Muscle of back (tissue), 11 donors: Measurements from ENCODE around the gene CPA1. TPM values are rescaled to one million over a fixed set of nuclear protein-coding genes. Genes with fewer than 3 reads are reported as not detected.
A peak's percentile ranks its signal among the peaks of the same experiment; 100 is the strongest.

Experiments
- DNase-seq, 3 donors: peaks; one replicate each; pipeline versions ENCODE4 v3.0.0 to v3.0.0-alpha.2; 2013
- polyA plus RNA-seq, 10 donors: library from polyadenylated mRNA; unstranded; fragments of 120-200 nt; gene quantifications; one replicate each; pipeline ENCODE4 v1.2.1, GENCODE V29; 2013; ENCODE audit not compliant: insufficient read length in 10 of 10

CPA1 gene
- polyA plus RNA-seq, 10 donors: 1.6 to 5.1 (median 3.8) TPM

DNA sequence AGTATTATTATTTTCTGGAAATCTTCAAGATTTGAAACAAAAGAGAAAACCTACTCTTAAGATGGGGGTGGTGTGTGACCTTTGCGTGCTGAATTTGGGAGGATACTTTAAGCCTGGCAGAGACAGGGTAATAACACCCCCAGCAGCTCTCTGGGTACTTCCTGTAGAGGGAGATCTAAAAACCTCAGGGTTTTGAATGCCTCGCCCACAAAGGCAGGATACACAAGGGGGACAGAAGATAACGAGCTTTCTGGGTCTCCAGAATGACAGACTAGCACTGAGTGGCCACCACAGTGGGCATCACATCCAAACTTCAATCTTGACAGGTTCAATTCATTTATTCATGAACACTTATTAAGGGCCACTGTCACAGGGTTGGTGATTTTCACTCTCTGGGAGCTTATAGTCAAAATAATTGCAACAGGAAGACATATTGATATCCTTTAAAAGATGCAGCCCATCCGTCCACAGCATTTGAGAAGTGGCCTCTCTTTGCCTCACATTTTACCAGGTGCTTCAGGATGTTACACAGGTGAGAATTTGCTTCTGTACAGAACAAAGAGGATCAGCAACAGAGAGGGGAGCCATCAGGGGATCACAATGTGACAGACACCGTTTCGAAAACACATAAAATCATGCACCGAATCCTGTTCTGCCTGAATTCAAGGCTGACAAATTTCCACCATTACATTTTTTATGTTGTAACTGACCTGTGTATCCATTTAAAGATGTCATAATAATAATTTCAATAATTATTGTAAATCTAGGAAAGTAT lies 14.3 kb downstream of the CPA1 start:
- peak in 1 of 3 donors; percentile 33 for DNase-seq

DNA sequence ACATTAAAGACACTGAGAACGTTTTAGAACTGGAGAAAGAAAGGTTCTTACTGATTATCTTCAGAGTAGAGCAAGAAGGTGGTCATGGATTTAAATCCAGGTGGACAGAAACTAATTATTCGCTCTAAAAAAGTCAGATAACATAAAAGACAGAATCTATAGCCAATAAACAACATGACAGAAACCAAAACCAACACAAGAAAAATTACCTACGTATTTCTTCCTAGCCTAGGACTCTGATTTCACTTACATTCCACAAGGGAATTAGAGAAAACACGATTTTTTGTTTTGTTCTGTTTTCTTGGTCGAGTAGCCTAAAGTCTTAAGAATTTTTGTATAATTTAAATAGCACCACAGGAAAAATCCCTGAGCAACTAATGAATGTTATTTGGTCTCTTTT lies 15.1 kb downstream of the CPA1 start:
- DNase-seq: peak in 1 of 3 donors; percentile 48

DNA sequence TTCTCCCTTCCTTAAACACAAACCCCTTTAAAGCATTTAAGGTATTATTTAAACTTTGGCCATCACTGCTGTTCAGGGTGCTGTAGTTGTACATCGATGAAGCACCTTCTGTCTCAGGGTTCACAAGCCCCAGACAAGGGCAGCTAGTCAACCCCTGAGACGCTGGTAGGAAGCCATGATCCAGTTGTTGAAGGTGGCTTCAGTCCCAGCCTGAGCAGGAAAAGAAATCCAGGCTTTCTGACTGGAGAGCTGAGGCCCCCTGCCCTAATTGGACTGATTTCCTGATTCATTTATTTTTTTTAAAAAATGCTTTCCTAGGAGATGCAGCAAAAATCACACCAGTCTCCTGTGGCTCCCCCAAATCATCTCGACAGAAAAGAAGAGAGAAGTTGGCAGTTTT lies 15.8 kb downstream of the CPA1 start:
- DNase-seq: peak in 2 of 3 donors; percentile 55 to 81

DNA sequence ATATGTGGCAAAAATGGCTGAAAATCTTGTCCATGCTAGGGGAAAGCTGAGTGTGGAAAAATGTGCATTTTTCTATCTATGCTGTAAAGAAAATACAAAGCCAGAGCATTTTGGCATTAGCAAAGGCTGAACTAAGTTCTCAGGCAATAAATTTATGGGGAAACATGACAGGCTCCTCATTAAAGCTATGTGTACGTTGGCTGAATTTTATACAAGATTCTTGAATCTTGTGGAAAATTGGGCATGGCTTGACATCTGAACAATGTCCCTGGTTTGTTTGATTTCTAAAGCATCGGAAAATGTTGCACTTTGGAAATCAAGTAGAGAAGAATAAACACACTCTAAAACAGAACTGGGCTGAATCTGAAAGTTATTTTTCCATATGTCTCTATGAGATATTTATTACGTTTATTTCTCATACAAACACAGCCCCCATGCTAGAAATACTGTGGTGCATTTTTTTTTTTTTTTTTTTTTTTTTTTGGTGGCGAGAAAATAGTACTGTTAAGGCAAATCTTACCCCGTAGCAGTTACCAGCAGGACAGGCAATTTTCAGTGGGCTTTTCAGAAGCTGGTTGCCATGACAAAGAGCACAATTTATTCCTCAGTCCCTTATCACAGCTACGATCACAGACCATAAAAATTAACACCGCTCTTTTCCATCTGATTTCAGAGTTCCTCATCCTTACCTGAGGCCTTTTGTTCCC lies 16.9 kb downstream of the CPA1 start:
- DNase-seq: peak in 2 of 3 donors; percentile 73 to 89

DNA sequence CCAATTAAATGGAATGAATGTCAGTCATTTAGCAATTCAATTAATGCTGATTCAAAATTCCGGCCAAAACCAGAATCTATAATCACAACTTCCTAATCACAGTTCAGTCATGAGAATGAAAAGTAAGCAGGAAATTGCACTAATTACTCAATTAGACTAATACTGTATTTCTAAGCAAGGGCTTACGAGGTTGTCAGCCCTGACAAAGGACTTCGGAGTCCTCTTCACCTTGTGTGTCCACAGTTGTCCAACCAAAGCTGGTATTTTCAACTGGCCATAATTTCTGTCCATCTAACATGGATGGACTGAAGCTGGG lies 17.4 kb downstream of the CPA1 start:
- DNase-seq: no peak

DNA sequence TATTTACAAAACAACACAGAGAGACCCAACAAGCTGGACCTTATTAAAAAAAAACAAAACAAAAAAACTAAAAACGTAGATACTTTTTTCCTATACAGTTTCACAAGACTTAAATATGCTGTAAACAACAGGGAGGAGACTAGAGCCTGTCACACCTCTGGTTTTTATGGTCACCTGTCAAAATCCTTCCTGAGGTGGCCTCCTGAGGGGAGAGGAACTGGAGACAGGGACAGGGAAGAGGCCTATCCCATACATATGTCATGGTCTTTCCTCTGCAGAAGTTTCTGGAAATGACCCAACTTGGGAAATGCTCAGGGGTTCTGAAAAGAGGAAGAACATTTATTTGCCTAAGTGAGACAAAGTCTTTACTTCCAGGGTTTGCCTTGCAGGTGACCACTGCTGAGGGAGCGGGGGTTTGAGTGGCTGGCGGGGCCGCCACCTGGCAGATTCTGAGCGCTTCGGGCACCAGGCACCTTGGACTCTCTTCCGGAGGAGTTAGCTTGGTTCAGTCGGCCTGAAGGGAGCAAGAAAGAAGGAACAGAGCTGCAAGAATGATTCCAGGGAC lies 18.3 kb downstream of the CPA1 start:
- peak in 1 of 3 donors; percentile 62 for DNase-seq

DNA sequence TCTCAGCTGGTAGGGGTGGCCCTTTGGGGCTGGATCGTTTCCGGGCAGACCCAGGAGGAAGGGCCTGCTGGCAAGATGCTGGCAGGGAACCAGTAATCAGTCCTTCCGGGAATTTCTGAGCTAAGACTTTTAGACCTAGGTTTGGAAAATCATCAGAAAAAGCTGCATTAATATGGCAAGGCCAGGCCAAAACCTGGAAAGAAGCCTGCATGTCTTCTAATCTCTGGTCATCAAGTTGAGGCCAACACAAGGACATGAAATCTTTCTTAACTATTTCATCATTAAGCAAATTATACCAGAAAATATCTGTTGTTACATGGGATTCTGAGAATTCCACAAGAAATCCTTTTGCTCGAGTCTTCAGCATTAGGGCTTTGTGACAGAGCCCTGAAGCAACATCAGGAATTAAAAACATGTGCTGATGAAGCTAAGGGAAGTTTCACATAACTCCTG lies 19.9 kb downstream of the CPA1 start:
- DNase-seq: peak in 2 of 3 donors; percentile 66 to 68

DNA sequence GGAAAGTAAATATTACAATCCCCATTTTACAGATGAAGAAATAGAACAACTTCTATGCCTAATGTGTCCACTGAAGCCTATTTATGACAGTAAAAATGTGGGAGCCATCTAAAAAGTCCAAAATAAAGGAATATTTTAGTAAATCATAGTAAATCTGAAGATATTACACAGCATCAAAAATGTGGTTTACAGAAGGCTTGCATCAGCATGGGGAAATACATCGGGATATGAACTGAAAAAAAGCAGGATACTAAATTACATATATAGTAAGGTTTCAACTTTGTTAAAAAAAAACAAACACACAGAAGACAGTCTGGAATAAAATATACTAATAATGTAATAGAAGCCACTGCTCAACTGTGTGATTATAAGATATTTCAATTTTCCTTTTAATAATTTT lies 20.8 kb downstream of the CPA1 start:
- DNase-seq: peak in 1 of 3 donors; percentile 15

DNA sequence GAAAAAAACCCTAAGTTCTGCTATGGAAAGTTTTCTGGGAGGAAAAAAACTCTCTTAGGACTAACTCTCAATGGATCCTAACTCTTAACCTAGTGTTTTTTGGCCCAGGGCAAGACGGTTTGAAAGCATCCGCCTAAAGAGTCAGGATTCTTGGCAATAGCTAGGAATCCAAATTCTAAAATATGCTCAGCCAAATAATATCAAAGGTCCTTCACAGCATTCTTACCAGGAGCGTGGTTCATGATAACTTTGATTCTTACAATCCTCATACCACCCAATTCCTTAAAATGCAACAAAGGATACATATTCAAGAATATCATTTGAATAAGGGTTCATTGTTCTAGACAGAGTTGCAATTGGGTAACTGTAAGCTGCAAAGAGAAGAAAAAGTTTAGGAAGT lies 21.3 kb downstream of the CPA1 start:
- DNase-seq: peak in 1 of 3 donors; percentile 52

DNA sequence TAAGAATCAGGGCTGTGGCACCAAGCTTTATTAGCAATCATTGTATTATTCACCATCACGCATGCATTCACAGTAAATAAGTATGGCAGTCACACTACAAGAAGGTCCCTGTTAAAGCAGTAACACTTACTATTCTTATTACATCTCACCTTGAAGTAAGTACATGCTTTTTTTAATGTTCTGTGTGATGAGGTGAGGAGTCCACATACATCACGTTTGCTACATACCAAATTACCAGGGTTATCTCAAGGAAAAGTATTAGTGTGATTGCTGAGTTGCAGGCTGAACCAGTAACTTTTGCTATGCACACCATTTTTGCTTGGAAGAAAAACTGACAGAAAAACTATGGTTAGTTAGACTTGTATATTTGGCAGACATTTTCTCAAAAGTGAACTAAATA lies 24.7 kb downstream of the CPA1 start:
- DNase-seq: no peak

DNA sequence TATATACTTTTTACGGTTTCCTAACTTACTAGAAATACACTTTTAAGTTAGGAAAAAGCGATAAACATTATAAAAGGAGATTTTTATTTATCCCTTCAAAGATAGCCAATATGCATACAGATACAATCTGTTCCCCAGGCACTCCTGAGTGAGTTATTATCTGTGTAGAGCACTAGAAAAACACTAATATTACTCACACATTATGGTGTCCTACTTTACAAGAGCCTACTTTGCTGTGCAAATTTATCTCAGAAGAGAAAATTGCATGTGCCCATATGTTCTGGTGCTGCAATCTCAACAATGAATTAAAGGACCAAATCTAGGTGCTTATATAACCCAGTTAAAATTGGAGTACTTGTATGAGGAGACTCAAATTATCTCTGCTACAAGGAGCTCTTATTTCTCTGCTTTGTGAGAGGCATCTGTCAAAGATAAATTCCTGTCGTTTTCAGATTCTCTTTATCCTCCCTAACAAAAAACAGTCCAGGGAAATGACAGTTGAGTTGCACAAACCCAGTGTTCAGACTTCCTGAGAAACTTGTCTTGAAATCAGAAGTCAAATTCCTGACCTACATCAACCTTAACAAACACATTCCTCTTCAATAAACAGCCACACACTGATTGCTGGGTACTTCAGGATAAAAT lies 28.9 kb downstream of the CPA1 start:
- DNase-seq: peak in 1 of 3 donors; percentile 13

DNA sequence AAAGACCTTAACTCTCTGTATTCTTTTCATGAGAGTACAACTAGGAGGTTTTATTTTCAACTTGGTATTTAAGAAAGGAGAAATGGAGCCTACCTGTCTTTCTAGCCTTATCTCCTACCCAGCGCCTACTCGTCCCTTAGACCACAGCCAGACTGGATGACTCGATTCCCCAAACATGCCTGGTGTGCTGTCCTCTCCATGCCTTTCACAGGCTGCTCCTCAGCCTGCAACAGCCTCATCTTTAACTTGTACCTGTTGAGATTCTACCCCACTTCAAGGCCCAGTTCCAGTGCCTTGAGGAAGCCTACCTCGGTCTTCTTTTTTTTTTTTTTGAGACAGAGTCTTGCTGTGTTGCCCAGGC lies 29.4 kb downstream of the CPA1 start:
- no peak for DNase-seq

DNA sequence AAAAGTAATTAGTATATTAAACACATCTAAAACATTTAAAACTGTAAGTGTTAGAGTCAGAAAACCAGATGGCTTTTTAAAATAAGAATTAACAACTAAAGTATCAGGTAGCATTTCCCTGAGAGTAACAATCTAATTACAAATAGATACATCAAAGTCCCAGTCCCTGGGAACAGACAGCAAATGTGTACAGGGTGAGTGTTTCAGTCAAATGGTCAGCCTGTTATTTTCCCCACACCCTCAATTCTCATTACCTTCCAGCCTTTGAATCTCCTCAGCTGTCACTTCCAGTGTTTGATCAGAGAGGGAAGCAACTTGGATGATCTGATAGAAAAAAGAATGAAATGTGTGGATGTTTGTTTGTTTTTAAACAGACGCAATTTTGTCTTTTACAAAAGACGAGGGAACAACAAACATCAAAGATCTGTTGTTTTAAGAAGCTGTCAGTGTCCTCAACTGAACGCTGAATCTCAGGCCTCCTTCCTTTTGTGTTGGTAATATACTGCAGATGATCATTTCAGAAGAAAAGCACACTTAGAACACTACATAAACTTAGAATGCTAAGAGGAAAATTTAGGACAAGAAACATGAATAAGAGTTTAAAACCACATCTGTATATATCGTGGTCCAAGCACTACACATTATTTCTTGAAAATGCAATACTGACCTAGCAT lies 30.7 kb downstream of the CPA1 start:
- DNase-seq: peak in 1 of 3 donors; percentile 7

DNA sequence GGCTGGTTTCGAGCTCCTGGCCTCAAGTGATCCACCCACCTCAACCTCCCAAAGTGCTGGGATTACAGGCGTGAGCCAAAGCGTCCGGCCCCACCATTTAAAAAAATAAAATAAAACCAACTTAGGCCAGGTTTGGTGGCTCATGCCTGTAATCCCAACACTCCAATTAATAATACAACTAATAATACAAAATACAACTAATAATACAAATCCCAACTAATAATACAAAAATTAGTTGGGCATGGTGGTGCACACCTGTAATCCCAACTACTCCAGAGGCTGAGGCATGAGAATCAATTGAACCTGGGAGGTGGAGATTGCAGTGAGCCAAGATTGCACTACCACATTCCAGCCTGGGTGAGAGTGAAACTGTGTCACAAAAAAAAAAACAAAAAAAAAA lies 32.9 kb downstream of the CPA1 start:
- no peak for DNase-seq

DNA sequence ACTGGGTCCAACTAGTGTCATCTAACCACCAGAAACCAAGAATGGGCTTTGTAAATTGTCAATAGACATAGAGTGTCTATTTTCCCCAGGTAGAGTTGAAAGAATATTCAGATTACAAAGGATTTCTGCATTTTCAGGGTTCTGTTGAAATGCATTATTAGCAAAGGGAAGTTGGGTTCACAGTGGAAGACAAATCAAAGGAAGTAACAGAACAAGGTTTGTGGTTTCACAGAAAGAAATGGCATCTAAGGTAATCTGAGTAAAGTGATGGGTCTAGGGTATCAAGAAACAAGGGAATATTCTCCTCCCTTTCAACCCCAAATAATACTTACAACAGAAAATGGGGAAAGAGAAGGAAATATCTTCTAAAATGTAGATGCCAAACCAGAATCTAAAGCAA lies 34.7 kb downstream of the CPA1 start:
- DNase-seq: no peak

DNA sequence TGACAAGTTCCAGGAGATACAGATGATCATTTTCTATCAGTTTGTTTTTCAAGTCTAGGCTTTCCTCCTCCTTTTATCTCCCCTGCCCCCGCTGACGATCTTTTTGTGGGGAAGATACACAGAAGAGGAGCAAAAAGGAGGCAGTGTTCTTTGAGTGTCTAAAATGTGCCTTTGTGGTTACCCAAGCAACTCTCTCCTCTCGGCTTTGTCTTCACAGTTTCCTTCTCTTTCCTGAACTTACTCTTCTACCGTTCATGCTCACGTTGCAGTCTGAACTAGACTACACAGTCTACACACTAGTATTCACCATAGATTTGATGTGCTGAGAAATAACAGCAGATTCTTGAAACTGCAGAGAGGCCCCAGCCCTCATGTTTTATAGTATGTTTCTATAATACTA lies 36.9 kb downstream of the CPA1 start:
- DNase-seq: peak in 1 of 3 donors; percentile 51

DNA sequence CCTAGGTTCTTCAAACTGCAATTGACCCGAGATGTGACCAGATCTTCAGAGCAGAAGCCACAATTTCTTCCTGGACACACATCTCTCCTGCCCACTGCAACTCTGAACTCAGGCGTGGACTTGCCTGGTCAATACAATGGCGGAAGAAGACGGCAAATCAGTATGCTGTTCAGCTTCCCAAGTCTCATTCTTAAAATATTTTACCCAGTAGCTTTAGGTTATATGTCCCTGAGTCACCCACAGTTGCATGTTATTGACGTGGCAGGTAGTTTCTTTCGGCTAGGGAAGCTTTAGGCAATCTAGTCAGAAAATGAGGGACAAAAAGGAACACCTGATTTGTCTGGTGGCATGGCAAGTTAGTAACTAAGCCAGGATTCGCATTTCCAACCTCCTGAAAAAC lies 38.0 kb downstream of the CPA1 start:
- DNase-seq: no peak

DNA sequence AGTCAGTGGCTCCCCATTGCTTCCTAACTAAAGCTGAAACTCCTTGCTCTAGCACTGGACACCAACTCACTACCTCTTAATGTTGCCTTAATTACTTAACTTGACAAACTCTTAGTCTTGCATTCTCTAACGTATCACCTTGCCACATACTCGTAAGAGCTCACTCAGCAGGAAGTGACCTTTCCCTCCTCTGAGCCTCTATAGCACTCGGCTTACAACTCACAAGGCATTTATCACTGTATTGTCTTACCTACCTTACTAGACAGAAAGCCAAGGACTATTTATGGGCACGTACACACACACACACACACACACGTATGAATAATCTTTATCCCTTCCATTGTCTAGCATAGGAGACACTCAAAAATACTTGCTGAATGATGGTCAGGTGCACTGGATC lies 39.4 kb downstream of the CPA1 start:
- DNase-seq: no peak

DNA sequence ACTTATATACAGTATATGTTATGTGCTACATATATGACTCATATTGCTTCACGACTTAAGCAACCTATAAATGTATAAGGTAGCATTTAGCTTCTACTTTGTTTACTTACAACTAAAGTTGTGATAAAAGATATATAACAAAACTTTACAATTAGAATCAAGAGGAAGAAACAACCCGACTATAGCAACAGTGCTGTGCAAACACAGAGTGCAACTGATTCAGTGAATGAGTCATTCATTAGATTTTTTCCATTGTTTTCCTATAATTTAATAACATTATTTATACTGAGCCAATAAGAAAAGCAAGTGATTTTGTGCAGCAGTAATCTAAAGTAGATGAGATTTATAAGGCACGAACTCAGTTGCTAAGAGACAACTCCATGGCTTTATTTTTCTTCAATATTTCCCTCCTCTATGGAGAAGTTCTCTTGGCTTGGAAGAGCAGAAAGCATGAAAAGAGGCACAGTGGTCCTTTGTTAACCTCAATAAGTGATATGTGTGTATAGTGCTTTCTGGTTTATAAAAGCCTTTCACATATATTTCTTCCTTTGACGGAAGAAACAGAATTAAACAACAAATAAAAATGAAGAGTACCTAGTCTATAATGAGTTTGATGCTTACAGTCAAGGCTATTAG lies 40.8 kb downstream of the CPA1 start:
- peak in 1 of 3 donors; percentile 69 for DNase-seq

DNA sequence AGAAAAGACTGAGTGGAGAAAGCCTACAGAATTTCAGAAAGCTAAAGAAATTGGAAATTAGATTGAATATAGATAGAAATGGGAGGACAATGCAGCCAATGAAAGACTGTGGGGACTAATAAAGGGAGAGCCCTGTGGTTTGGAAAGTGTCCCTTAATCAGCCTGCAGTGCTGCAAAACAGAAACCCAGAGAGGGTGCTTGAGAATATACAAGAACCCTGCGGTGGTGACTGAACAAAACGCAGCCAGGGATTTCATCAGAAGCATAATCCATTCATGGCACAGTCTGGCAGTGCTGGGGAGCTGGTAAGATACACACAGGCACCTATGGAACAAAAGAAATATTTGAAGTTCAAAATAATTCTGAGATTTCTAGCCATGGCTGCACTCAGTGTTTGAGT lies 41.4 kb downstream of the CPA1 start:
- peak in 1 of 3 donors; percentile 51 for DNase-seq

DNA sequence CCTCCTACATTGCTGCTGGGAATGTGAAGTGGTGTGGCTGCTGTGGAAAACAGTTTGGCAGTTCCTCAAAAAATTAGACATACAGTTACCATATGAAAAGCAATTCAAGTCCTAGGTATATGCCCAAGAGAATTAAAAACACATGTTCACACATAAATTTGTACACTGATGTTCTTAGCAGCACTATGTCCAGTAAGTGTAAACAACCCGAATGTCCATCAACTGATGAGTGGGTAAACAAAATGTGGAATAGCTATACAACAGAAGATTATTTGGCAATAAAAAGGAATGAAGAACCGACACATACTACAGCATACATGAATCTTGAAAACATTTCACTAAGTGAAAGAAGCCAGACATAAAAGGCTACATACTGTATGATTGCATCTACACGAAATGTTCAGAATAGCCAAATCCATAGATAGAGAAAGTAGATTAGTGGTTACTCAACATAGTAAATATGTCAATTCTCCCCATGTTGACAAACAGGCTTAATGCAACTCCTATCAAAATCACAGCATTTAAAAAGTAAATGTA lies 43.3 kb downstream of the CPA1 start:
- DNase-seq: no peak
